GM21737 (cell line): ENCODE measurements around the gene POLDIP2.

Experiments
- ATAC-seq: cut with Tn5 transposase; IDR thresholded peaks from one replicate; pipeline ENCODE4 v1.9.1; 2021; ENCODE audit warnings: mild to moderate bottlenecking, moderate library complexity; ENCODE audit not compliant: unreplicated experiment

Gene POLDIP2

DNA sequence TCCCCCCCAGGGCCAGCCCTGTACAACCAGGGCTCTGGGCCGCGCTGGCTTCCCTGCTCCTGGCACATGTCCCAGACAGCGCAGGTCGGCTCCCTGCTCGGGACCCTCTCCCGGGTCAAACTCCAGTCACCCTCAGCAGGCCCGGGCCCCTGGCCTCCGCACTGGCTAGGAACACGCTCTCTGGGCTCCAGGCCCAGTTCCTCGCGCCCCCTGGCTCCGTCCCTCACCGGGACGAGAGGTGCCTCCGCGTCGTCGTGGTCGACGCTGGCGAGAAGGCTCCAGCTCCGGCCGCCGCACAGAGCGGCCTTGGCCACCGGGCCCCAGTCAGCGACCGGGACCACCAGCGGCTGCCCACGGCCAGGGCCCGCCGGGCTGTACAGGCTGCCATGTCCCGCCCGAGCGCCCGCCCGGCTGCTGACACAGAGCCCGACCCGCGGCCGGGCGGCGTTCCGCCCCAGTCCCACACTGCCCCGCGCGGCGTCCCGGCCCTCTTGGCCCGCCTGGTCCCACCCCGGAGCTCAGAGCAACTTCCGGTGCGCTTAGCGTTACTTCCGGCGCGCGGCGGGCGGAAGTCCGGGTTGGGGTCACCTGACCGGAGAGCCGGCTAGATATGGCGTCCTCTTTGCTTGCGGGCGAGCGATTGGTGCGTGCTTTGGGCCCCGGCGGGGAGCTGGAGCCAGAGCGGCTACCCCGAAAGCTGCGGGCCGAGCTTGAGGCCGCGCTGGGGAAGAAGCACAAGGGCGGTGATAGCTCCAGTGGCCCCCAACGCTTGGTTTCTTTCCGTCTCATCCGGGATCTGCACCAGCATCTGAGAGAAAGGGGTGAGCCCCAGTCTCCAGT is at the start of gene POLDIP2:
POLDIP2 (minus strand) TSS at position 467 of the 840 bp plus-strand sequence; CDS start at position 388, 79 bp downstream.
- ATAC-seq = peak; percentile 95

GRCh38 chr17:28406473-28406814 is 49.1 kb upstream of the POLDIP2 start:
- no peak for ATAC-seq

GRCh38 chr17:28405632-28406472 is 48.5 kb upstream of the POLDIP2 start, which contains the start of gene SLC46A1:
SLC46A1 (minus strand) TSS chr17:28406212; CDS start chr17:28406114, 98 bp downstream.
- peak; percentile 73 for ATAC-seq

- no peak for ATAC-seq
Measured at GRCh38 chr17:28404812-28405570, 47.7 kb upstream of the POLDIP2 start.

- no peak for ATAC-seq
Measured at GRCh38 chr17:28404461-28404811, 47.1 kb upstream of the POLDIP2 start.

GRCh38 chr17:28404007-28404406 is 46.7 kb upstream of the POLDIP2 start:
- no peak for ATAC-seq

DNA sequence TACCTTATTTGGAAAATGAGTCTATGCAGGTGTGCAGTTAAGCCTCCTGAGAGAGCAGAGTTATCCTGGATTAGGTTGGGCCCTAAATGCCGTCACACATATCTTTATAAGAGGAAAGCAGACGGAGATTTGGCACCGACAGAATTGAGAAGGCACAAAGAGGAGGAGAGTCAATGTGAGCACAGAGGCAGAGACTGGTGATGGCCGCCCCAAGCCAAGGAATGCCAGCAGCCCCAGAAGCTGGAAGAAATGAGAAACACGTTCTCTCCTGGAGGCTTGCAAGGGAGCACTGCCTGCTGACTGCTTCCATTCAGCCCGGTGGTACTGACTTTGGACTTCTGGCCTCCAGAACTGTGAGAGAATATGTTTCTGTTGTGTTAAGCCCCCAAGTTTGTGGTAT is 45.5 kb upstream of the POLDIP2 start:
- no peak for ATAC-seq

DNA sequence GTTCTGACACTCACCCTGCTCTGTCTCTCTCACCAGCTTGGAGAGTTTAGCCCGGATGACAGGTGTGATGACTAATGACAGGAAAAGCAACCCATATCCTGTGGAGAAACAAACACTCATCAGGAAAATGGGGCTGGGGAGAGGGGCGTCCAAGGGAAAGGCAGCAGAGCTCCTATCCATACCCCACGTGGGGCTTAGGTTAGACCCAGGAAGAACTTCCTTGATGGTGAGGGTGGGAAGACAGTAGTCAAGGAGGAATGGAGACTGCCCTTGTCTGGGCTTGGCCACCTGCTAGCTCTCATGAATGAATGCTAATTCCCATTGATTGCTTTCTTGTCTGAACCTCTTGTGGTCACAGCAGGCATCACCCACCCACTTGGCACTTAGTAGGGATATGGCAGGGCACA is 44.9 kb upstream of the POLDIP2 start:
- ATAC-seq = no peak

DNA sequence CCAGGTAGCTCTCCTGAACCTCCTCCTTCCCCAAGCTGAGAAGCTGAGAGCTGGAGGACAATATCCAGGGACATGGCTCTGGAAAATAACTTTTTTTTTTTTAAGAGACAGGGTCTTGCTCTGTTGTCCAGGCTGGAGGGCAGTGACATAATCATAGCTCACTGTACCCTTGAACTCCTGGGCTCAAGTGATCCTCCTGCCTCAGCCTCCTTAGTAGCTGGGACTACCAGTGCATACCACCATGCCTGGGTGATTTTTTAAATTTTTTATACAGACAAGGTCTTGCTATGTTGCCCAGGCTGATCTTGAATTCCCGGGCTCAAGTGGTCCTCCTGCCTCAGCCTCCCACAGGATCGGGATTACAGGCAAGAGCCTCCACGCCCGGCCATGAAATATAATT is 42.5 kb upstream of the POLDIP2 start:
- ATAC-seq = no peak

GRCh38 chr17:28398280-28398981 is 41.1 kb upstream of the POLDIP2 start:
- ATAC-seq = no peak

DNA sequence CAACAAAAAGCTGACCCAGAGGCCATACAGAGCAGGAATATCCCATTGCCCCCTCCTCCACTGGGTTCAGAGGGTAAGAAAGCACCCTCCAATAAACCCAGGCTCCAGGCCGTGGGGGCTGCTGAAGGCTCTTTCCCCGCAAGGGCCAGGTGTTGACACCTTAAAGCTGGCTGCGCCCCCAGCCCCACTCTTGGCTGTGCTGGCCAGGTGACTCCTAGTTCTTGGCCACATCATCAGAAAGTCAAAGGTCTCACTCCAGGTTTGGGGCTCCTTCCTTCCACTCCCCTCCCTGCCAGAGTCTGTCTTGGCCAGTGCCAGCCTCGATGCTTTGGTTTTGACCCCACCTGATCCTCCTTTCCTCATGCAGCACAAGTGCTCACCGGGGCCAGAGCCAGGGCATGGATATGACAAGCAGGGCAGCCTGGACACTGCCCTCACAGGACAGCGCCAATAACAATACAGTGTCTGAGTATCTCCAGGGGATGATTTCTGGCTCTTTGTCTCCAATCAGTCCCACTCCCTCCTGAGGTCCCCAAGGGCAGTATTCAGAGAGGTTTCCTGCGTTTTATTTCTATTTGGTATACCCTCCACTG is 40.5 kb upstream of the POLDIP2 start:
- no peak for ATAC-seq

GRCh38 chr17:28397275-28397674 is 39.9 kb upstream of the POLDIP2 start:
- no peak for ATAC-seq

GRCh38 chr17:28396635-28397239 is 39.4 kb upstream of the POLDIP2 start:
- no peak for ATAC-seq

GRCh38 chr17:28395968-28396367 is 38.6 kb upstream of the POLDIP2 start:
- ATAC-seq = no peak

GRCh38 chr17:28395426-28395825 is 38.1 kb upstream of the POLDIP2 start:
- ATAC-seq = no peak

DNA sequence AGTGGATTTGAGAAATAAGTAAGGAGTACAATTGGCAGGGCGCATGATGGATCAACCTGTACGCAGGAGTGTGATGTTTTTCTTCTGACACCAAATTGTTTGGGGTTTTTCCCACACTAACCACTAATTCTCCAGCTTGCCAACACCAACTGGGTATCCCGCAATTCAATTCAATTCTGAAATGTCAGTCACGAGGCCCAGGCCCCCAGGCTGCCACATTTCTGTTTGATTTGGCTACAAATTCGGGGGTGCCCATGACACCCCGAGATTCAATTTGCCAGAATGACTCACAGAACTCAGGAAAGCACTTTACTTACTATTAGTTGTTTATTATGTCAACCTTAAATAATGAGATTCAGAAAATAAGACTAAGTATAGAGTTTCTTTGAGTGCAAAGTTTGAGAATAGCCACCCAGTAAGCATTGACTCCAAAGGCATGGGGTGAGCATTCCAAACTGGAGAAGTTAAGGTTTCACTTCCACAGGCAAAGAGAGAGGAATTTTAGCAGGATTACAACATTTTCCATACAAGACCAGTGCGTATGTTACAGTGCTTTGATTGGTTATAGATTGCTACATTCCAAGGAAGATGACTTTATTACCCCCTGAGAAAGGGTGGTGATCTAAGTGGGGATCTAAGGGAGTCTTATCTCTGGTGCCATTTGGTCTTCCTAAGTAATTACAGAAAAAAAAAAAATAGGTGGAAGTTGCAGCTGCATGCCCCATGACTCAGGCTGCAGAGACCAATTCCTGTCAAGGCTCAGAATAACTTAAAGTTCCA is 37.2 kb upstream of the POLDIP2 start:
- ATAC-seq = no peak

GRCh38 chr17:28392491-28392890 is 35.2 kb upstream of the POLDIP2 start:
- no peak for ATAC-seq

DNA sequence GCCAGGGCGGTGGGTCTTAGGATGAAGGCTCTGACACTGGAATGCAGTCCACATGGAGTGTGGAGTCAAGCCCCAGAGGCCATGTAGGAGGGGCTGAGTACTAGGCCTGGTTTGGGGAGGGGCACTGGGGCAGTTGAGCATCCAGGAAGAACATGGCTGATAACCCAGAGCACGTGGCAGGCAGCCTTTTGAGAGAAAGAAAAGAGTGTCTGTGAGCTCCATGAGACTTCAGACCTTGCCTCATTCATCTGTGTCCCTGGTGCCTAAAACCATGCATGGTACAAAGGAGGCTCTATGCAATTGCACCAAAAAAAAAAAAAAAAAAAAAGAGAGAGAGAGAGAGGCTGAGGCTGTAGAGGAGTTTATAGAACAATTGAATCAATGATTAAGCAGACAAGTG is 34.1 kb upstream of the POLDIP2 start:
- ATAC-seq = no peak

GRCh38 chr17:28390984-28391383 is 33.7 kb upstream of the POLDIP2 start:
- no peak for ATAC-seq
